CD4-positive, alpha-beta T cell treated with Interleukin-4 for 4 hours (primary cell): ENCODE data around the gene CACNA2D2.

ENCODE experiments used
- DNase-seq: peaks from one replicate; pipeline ENCODE4 v3.0.0-alpha.2; 2020

The CACNA2D2 gene

GRCh38 chr3:50454481-50455070 is 48.9 kb downstream of the CACNA2D2 start:
- no peak for DNase-seq

GRCh38 chr3:50453907-50454306 is 49.5 kb downstream of the CACNA2D2 start:
- DNase-seq: no peak

- peak; percentile 61 for DNase-seq
Measured at GRCh38 chr3:50450209-50450921, 53.1 kb downstream of the CACNA2D2 start.

DNA sequence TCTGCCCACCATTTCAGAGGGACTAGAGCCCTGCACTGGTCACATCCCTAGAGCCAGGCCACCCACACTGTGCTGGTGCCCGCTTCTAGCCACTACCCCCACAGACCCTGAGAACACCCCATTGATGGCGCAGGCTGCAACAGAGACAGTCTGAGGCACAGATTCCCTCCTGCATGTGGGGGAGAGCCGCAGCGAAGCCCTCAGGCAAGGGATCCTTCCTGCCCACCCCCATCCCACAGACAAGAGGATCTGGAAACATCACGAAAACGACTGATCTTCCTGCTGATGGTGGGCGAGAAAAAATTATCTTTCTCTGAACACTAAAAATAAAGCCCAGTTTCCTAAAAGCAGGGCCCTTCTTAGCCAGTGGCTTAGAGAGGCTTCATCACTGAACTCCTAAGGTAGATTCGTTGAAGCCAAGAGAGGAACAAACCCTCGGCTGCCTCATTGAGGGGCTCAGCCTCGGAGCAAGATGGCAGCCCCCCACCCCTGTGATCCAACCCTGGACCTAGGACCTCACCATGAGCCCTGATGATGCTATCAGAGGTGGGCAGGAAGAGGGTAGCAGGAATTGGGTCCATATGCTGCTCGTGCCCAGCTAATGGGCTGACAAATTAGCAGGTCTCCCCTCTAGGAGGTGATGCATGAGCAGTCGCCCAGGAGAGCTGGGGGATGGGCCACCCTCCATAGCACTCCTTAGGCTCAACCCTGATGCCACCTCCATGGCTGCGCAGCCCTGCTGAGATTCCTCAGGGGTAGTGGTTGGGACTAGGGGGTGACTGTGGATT is 54.5 kb downstream of the CACNA2D2 start:
- DNase-seq: no peak

DNA sequence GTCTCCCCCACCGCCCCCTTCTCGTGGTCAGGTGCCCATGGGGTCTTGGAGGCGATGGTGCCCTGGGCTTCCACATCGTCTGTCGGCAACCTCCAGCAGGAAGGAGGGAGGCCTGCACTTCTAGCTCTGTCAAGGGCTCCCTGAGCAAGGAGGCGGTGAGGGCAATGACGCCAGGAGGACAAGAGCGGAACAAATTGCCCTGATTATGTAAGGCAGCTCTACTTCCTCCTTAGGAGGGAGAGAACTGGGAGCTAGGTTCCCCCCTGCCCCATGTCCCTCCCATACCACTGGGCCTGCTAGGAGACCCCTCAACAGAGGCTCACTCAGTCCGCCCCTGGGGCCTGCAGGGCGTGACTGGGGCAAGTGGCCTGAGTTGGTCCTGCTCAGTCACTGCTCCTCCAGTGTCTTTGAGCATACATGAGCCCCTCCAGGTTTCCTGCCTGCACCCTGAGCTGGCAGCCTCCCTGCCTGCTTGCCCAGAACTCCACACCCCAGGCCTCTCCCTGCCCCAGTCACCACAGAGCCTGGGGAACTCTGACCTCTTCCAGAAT is 56.1 kb downstream of the CACNA2D2 start:
- DNase-seq: no peak

DNA sequence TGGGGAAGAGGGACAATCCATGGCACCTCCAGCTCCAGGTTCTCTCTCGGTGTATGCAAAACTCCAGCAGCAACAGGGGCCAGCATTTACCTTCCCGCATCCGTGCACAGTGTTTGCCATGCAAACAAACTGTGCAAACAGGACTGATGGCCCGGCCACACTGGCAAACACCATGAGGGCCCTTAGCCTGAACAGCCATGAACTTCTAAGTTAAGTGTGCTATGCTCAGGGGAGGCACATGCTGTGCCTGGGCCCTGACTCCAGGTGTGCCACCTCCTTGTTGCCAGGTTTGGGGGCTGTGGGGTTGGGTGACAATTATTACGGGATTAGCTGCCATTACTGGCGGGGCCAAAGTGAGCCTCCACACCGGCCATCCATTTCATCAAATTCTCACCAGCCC is 57.5 kb downstream of the CACNA2D2 start:
- no peak for DNase-seq

GRCh38 chr3:50444782-50445181 is 58.7 kb downstream of the CACNA2D2 start:
- no peak for DNase-seq

- DNase-seq: no peak
Measured at GRCh38 chr3:50444213-50444612, 59.2 kb downstream of the CACNA2D2 start.

DNA sequence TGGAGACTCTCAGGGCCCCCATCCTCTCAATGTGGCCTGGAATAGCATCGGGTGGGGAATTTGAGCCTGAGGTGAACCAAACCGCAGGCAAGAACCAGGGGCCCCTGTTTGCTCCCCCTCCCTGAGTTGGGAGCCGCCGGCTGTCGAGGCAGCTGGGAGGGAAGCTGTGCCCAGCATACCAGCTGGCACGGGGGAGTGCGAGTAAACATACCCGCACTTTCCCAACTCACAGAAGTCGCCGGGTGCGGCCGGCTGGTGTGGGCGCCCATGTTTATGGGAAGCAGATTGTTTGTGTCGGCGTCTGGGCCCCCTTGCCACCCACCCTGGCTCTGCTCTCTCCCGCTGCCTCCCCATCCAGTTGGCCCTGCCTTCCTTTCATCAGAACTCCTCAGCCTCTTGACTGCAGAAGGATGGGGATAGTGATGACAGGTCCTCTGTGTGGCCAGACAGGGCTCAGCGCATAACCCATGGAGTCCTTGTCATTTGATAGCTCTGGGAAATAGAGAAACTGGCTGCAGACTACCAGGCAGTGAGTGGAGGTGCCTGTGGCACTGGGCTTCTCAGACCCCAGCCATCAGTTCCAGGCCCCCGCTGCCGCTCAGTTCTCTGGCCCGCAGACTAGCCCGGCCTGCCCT is 60.4 kb downstream of the CACNA2D2 start:
- DNase-seq: no peak

DNA sequence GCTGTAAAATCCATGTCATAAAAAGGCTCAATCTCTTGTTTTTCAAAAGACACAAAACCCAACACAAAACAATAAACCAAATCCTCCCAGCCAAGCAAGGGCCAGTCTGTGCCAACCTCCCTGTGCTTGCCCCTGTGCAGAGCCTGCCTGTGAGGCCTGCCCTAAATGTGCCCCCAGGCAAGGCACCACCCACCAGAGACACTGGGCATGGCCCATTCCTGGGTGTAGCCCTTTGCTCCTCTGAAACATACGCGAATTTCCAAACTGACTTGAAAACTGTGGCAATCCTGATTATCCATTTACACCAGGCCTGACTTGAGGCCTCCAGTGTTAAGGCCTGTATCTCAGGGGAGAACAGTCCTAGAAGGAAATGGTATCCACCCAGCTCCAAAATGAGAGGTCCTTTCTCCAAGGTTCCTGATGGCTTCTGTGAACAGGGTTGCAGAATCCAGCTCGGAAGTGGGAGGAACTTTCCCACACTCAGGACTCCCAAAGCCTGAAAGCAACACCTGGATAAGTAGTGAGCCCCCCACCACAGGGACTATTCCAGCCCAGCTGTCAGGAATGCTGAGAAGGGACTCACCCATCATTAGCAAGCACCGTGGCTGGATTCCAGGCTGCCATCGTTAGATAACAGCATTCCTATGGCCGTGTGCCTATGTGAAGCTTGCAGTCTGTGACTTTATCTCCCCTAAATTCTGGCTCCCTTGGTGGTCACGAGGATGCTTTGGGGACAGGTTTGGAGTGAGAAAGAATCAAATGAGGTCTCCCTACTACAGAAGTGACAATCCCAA is 61.8 kb downstream of the CACNA2D2 start:
- DNase-seq: no peak

DNA sequence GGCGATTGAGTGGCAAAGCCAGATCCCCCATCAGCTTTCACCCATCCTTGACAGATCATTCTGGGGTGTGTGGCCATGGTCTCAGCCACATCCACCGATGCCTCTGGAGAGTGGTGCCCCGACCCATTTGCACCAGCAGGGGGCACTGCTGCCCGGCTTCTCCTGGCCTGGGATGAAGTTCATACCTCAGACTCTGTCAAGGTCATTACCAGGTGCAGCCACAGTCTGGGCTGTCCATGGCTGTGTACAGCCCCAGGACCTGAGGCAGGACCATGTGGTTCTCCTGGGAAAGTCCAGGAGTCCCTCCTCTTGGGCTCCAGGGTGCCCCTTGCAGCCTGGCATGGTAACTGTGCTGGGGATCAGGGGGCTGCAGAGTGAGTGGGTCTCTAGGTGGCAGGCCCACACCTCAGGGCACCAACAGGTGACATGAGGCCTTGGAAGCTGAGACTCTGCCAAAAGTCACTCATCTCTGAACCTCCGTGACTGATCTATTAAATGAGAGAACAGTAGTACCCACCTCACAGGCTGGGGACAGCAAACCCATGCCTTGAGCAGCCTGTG is 67.2 kb downstream of the CACNA2D2 start:
- peak; percentile 67 for DNase-seq

GRCh38 chr3:50435371-50436113 is 67.9 kb downstream of the CACNA2D2 start:
- no peak for DNase-seq

GRCh38 chr3:50433954-50434353 is 69.5 kb downstream of the CACNA2D2 start:
- no peak for DNase-seq

- no peak for DNase-seq
Measured at GRCh38 chr3:50430950-50431435, 72.4 kb downstream of the CACNA2D2 start.

DNA sequence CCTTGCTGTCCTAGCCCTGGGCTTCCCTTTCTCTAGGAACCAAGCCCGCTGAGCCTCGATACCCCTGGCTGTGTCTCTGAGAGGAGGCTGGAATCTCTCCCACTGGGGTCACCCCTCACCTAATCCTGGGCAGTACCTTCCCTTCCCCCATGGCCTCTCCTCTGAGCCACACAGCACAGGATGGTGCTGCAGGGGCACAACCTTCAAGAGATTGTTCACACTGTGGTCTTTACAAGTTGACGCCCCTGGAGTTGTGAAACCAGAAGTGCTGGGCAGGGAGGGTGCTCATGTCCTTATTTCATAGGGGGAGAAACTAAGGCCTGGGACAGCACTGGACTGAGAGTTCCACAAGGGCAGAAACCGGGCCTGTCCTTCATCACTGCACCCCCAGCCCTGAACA is 73.2 kb downstream of the CACNA2D2 start:
- peak; percentile 11 for DNase-seq

DNA sequence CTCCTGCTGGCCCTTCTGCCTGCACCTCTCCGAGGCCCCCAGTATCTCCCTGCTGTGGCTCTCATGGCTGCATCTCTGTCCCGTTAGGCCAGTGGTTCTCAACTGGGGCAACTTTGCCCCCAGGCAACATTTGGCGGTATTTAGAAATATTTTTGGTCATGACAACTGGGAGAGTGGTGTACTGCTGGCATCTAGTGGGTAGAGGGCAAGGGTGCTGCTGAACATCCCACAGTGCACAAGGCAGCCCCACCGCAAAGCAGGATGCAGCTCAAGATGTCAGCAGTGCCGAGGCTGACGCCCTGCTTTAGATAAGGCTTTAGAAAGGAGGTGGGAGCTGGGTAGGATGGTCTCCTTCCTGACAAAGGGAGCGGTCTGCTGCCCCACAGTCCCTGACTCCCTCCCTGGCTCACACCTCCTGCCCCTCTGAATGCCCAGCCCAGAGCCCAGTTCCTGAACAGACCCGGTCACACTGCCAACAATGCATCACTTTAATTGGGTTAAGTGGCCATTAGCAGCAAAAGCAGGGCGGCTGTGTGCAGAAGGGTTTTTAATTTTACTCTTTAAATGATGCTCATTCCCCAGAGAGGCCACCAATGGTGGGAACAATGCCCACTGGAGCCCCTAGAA is 75.3 kb downstream of the CACNA2D2 start:
- peak; percentile 33 for DNase-seq

- no peak for DNase-seq
Measured at GRCh38 chr3:50427217-50427616, 76.2 kb downstream of the CACNA2D2 start.

DNA sequence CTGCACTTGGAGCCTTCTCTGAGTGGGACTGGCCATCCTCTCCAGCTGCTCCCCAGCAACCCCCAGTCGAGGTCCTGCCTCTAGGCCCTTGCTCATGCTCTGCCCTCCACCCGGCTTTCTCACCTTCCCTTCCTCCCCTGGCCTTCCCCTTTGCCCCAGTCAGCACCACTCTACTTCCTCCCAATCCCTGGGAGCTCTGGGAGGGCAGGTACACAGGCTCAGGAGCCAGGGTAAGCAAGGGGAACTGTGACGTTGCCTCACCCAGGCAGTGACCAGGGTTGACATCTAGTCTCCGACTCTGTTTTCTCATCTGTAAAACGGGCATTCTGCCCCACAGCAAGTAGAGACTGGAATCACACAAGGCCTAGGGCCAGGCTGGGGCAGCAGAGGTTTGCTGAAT is 77.5 kb downstream of the CACNA2D2 start:
- DNase-seq: no peak

DNA sequence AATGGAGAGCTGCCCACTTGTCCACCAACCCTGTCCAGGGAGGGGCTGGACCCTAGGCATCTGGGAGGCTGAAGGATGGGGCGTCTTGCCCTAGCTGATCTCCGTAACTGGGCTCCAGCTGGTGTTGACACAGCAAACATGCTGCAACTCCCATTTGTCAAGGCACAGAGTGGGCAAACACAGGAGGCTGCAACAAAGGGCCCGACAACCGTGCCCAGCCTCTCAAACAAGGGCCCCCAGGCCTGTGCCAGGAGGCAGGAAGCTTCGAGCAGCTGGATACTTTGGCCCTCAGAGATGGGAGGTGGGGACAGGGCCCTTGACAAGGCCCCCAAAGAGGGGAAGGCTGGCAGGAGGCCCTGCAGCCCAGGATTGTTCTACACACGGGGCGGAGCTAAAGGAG is 79.9 kb downstream of the CACNA2D2 start:
- no peak for DNase-seq

DNA sequence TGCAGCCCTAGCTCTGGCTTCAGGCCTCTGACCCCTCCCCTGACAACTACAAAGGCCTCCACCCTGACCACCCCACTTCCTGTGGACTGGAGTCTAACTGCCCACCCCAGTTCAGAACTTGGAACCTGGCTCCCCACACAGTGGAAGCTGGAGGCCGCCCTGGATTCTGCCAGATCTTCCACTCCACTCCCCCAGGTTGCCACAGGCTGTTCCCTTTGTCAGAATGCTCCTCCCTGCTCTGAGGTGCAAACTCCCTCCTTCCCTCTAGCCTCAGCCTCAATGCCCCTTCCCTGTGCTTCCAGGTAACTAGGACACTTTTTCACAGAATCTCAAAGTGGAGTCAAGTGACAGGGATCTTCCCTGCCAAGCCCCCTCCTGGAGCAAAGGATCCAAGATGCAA is 81.3 kb downstream of the CACNA2D2 start:
- no peak for DNase-seq
